ENCODE measurements around the gene B3GAT3. TPM values are rescaled to one million over a fixed set of nuclear protein-coding genes. Genes with fewer than 3 reads are reported as not detected.
A peak's percentile ranks its signal among the peaks of the same experiment; 100 is the strongest.
"Not testable (repeated sequence)": the region's sequence is repeated elsewhere in the genome, so short reads cannot be mapped to it uniquely, and the experiment has no call there.

The B3GAT3 gene
- total and polyA plus RNA-seq, 12 donors = 5.9 to 83.3 (median 35.6) TPM

DNA sequence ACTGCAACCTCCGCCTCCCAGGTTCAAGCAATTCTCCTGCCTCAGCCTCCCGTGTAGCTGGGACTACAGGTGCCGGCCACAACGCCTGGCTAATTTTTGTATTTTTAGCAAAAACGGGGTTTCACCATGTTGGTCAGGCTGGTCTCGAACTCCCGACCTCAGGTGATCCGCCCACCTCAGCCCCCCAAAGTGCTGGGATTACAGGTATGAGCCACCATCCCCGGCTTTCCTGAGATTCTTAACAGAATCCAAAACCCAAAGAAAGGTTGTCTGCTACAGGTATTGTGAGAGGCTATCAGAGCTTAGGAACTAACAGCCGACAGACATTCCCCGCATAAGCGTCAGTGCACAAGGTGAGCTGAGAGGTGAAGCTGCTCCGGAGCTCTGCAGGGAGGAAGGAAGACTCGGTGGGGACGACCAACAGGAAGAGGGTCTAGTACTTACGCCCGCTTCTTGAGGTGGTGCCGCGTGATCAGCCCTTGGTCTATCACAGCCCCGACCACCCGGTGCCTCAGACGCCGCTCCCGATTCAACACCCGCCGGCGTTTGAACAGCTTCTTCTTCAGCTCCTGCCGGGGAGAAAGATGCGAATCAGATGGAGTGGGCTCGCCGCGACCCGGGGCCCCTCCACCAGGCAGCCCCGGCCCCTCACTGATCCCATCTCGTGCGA, 42.8 kb upstream of the B3GAT3 start:
- Histone ChIP-seq H3K36me3 (replicated peaks in 1 of 2) (peaks cover 0 to 11% of the 10 kb centered on the region in 2 donors), H3K27me3 (no peaks in the 10 kb centered on the region), H3K4me1 (replicated peaks in 1 of 2) (peaks cover 12 to 34% of the 10 kb centered on the region in 2 donors), H3K27ac (peak overlapping the region; percentile 85 to 97 (median 91)), H3K9me3 (replicated peaks in 1 of 3) (no peaks in the 10 kb centered on the region), H3K4me3 (peak overlapping the region; percentile 52 to 98 (median 68))
- intact Hi-C loops (cut with DNase I) = no loop called here
- DNase-seq = peak in 5 of 7 donors; percentile 49 to 78 (median 56)
- WGBS, 4 donors = 3 to 5% (median 3%) methylated on average over 19 to 36 of the region's 36 CpGs
- no peak for TF ChIP-seq CTCF (IDR thresholded peaks at IDR 0.05)
- no peak for TF ChIP-seq POLR2A (IDR thresholded peaks at IDR 0.05)

DNA sequence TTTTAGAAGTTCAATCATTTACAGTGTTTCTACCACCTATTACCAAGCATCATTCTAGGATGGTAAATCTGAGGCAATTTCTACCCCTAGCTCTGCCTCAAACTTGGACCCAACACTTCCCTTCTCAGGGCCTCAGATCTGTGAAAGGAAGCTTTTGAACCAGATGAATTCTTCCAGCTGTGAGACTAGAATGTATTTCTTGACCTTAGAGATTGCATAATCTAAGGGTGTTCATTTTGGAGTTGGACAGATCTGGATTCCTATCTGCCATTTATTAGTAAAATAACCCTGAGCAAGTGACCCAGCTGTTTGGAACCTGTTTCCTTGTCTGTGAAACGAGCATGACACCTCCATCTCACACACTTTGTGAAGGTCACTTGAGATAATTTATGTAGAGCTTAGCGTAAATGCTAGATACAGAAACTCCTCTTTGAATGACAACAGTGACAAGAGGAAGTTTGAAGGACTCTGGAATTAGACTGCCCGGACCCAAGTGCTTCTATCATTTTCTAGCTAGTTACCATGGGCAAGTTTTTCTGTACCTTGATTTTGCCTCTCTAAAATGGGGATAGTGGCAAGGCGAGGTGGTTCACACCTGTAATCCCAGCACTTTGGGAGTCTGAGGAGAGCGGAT, 35.1 kb upstream of the B3GAT3 start:
- Histone ChIP-seq H3K27ac (no peak overlapping the region), H3K4me1 (replicated peaks in 1 of 2) (peaks cover 7 to 8% of the 10 kb centered on the region in 2 donors), H3K36me3 (replicated peaks in 1 of 2) (no peaks in the 10 kb centered on the region), H3K4me3 (no peak overlapping the region), H3K9me3 (replicated peaks in 1 of 3) (no peaks in the 10 kb centered on the region), H3K27me3 (no peaks in the 10 kb centered on the region)
- TF ChIP-seq POLR2A (IDR thresholded peaks at IDR 0.05) (no peak), CTCF (IDR thresholded peaks at IDR 0.05) (no peak)
- 51 to 58% (median 55%) methylated on average over 5 of the region's 5 CpGs for whole genome bisulfite sequencing, 4 donors
- intact Hi-C loops (cut with DNase I) = no loop called here
- DNase-seq = no peak

GRCh38 chr11:62654297-62654696, 32.5 kb upstream of the B3GAT3 start:
- Histone ChIP-seq H3K27ac (no peak overlapping the region), H3K27me3 (no peaks in the 10 kb centered on the region), H3K36me3 (replicated peaks in 1 of 2) (peaks cover 0 to 3% of the 10 kb centered on the region in 2 donors), H3K4me3 (no peak overlapping the region), H3K9me3 (replicated peaks in 1 of 3) (no peaks in the 10 kb centered on the region), H3K4me1 (replicated peaks in 1 of 2) (peaks cover 10 to 14% of the 10 kb centered on the region in 2 donors)
- no peak for DNase-seq
- TF ChIP-seq CTCF (IDR thresholded peaks at IDR 0.05) (no peak), POLR2A (IDR thresholded peaks at IDR 0.05) (no peak)
- intact Hi-C loops (cut with DNase I) = no loop called here
- 84 to 85% (median 84%) methylated on average over 11 of the region's 11 CpGs for WGBS, 4 donors

DNA sequence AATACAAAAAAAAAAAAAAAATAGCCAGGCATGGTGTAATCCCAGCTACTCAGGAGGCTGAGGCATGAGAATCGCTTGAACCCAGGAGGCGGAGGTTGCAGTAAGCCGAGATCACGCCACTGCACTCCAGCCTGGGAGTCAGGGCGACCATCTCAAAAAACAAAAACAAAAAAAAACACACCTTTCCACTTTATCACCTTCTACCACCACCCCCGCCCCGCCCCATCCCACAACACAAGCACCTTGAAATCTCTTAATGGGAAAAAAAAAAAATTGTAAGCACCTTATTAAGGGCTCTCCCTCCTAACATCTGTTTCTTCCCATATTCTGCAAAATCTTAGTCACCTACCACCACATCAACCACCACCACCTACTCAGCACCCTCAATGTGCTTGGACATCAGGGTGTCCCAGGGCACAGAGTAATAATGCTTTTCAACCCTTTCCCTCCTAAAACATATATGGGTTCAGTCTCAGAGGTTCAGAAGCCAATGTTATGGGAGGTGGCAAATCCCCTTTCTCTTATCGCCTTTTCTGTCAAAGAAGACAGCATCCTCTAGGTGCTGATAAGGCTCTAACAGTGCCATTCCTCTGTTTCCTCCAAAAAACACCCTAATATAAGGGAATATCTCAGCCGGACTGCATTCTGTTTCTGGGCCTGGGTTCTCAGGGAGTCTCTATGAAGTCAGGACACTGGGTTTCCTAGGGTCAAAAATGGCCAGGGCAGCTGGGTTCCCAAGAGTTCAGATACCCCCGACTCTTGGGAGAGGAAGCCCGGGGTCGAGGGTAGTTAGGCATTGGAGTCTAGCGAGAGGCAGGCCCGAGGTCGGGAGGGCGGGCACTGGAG, 30.6 kb upstream of the B3GAT3 start:
- TF ChIP-seq POLR2A (IDR thresholded peaks at IDR 0.05) (no peak), CTCF (IDR thresholded peaks at IDR 0.05) (no peak)

DNA sequence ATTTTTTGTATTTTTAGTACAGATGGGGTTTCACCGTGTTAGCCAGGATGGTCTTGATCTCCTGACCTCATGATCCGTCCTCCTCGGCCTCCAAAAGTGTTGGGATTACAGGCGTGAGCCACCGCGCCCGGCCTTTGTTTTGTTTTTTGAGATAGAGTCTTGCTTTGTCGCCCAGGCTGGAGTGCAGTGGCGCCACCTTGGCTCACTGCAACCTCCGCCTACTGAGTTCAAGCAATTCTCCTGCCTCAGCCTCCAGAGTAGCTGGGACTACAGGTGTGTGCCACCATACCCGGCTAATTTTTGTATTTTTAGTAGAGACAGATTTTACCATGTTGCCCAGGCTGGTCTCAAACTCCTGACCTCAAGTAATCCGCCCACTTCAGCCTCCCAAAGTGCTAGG, 28.5 kb upstream of the B3GAT3 start:
- intact Hi-C loops (cut with DNase I); H3K9me3 ChIP-seq (replicated peaks in 1 of 3); DNase-seq; H3K4me3 ChIP-seq; H3K27me3 ChIP-seq; H3K27ac ChIP-seq: not testable (repeated sequence)
- H3K36me3 ChIP-seq (replicated peaks in 1 of 2) = peaks cover 0 to 18% of the 10 kb centered on the region in 2 donors
- peaks cover 21 to 30% of the 10 kb centered on the region in 2 donors for H3K4me1 ChIP-seq (replicated peaks in 1 of 2)
- 88 to 97% (median 93%) methylated on average over 12 of the region's 12 CpGs for WGBS, 4 donors

More for the DNA sequence above, 30.6 kb upstream of the B3GAT3 start:
- intact Hi-C loops (cut with DNase I) = no loop called here
- Histone ChIP-seq H3K36me3 (replicated peaks in 1 of 2) (peaks cover 0 to 18% of the 10 kb centered on the region in 2 donors), H3K9me3 (replicated peaks in 1 of 3) (no peaks in the 10 kb centered on the region), H3K27me3 (no peaks in the 10 kb centered on the region), H3K4me3 (peak overlapping the region; percentile 5 to 90 (median 78)), H3K27ac (peak overlapping the region; percentile 47 to 95 (median 73)), H3K4me1 (replicated peaks in 1 of 2) (peaks cover 10 to 17% of the 10 kb centered on the region in 2 donors)
- 37 to 62% (median 39%) methylated on average over 10 to 16 of the region's 16 CpGs for WGBS, 4 donors
- DNase-seq = no peak
